K562 (cell line): ENCODE measurements around the gene ARHGEF10L. TPM values are rescaled to one million over a fixed set of nuclear protein-coding genes. Genes with fewer than 3 reads are reported as not detected.

Experiments
- ATAC-seq: fragments of 200-7000 bp; cut with Tn5 transposase; 3 replicates; pipeline ENCODE4 v1.9.1; 2020; ENCODE audit warnings: moderate library complexity
- BruUV-seq: library from RNA; stranded (reverse); fragments of 400-500 nt; replicated peaks from 2 replicates; lab custom pipeline; 2021; lab: Mats Ljungman, UMichigan
- CTCF ChIA-PET: fragments of 300-600 bp; formaldehyde crosslinking; extraction: SDS; loops from one replicate; lab custom pipeline; 2021; ENCODE audit warnings: low intra/inter-chr PET ratio; lab: Yijun Ruan, JAX
- POLR2A ChIA-PET: fragments of 300-600, 350-650 bp; sonication (Branson Sonifier 250); formaldehyde crosslinking; extraction: SDS; loops from one replicate; lab custom pipeline; 2021; ENCODE audit warnings: antibody characterized with exemption, inconsistent platforms; lab: Yijun Ruan, JAX
- DNase-seq, 4 experiments: peaks; one replicate each; pipeline versions ENCODE4 v3.0.0 to v3.0.0-alpha.2; 2011 to 2018; ENCODE audit warnings: low spot score in 3 of 4, mixed read lengths in 3 of 4; ENCODE audit errors: extremely low read depth in 1 of 4
- FAIRE-seq: peaks from 2 replicates; lab custom pipeline; 2011; peaks lifted over from hg19 to GRCh38; lab: Jason Lieb, UNC
- H2AFZ ChIP-seq: 2 replicates; pipeline ENCODE4 v1.6.0; 2011; ENCODE audit warnings: low read depth, low read length, control low read depth, inconsistent platforms
- H3K27ac ChIP-seq: fragments of 200-600 bp; 3 replicates; pipeline ENCODE4 v1.8.0; 2011; ENCODE audit warnings: low read depth, mild to moderate bottlenecking, control low read depth, inconsistent platforms, low read length, moderate library complexity, mixed read lengths; ENCODE audit errors: extremely low read depth
- H3K27me3 ChIP-seq, 2 experiments: fragments of 300-600 bp in 1 of 2; 2 replicates in 1 of 2; 3 replicates in 1 of 2; pipeline versions ENCODE4 v1.6.0 to v1.8.0; 2011; ENCODE audit warnings: inconsistent platforms in 2 of 2, low read length in 2 of 2, mild to moderate bottlenecking in 1 of 2, mixed read lengths in 1 of 2, moderate library complexity in 1 of 2; ENCODE audit not compliant: control insufficient read depth in 2 of 2, insufficient read depth in 2 of 2
- H3K36me3 ChIP-seq: fragments of 300-600 bp; 3 replicates; pipeline ENCODE4 v1.8.0; 2011; ENCODE audit warnings: mild to moderate bottlenecking, low read length, inconsistent platforms; ENCODE audit not compliant: control insufficient read depth, insufficient read depth
- H3K4me1 ChIP-seq, 2 experiments: fragments of 200-600 bp in 1 of 2; replicated peaks in 1 of 2; 2 replicates in 1 of 2; 3 replicates in 1 of 2; pipeline versions ENCODE4 v1.5.1 to v1.8.0; 2011; ENCODE audit warnings: inconsistent platforms in 2 of 2, low read length in 2 of 2, mild to moderate bottlenecking in 1 of 2, mixed read lengths in 1 of 2, moderate library complexity in 1 of 2; ENCODE audit not compliant: control insufficient read depth in 2 of 2, insufficient read depth in 2 of 2
- H3K4me2 ChIP-seq: 2 replicates; pipeline ENCODE4 v1.6.1; 2011; ENCODE audit warnings: low read length, control low read depth, inconsistent platforms, mixed read lengths; ENCODE audit not compliant: insufficient read depth
- H3K4me3 ChIP-seq: fragments of 200-600 bp; sonication (generic), shearing (Covaris generic); 2 replicates; pipeline ENCODE4 v1.5.1; 2016; ENCODE audit warnings: control low read depth, inconsistent platforms
- H3K79me2 ChIP-seq: fragments of 200-600 bp; 3 replicates; pipeline ENCODE4 v1.8.0; 2011; ENCODE audit warnings: low read length, inconsistent platforms; ENCODE audit not compliant: control insufficient read depth, insufficient read depth
- H3K9ac ChIP-seq, 2 experiments: 2 replicates each; pipeline versions ENCODE4 v1.6.0 to v1.6.1; 2011; ENCODE audit warnings: low read depth in 2 of 2, low read length in 2 of 2, control low read depth in 1 of 2, inconsistent platforms in 1 of 2, mild to moderate bottlenecking in 1 of 2, mixed read lengths in 1 of 2; ENCODE audit not compliant: insufficient read depth in 1 of 2
- H3K9me1 ChIP-seq: one replicate; pipeline ENCODE4 v1.6.0; 2011; ENCODE audit warnings: inconsistent platforms, mild to moderate bottlenecking, low read length, moderate library complexity; ENCODE audit not compliant: control insufficient read depth, insufficient read depth
- H3K9me3 ChIP-seq: replicated peaks from 2 replicates; pipeline ENCODE4 v1.5.1; 2011; ENCODE audit warnings: low read depth, low read length, inconsistent platforms; ENCODE audit not compliant: control insufficient read depth, insufficient read depth
- H4K20me1 ChIP-seq: replicated peaks from 2 replicates; pipeline ENCODE4 v1.6.1; 2011; ENCODE audit warnings: low read length, inconsistent platforms, mixed read lengths; ENCODE audit not compliant: control insufficient read depth, insufficient read depth
- CAMTA2 ChIP-seq: fragments of 250-450 bp; sonication (Bioruptor Pico); conservative IDR thresholded peaks from 2 replicates; pipeline ENCODE4 v1.5.1; 2022
- CBX1 ChIP-seq: sonication (generic); IDR thresholded peaks from 2 replicates; pipeline ENCODE4 v1.6.1; 2016; ENCODE audit warnings: antibody characterized with exemption, low read depth, mild to moderate bottlenecking
- NCOA1 ChIP-seq: fragments of 450-650 bp; IDR thresholded peaks from 2 replicates; pipeline ENCODE4 v1.6.1; 2016; ENCODE audit warnings: low read depth
- NEUROD1 ChIP-seq: fragments of 150-350 bp; IDR thresholded peaks from 2 replicates; pipeline ENCODE4 v1.6.1; 2014; ENCODE audit warnings: borderline replicate concordance, low read length, low read depth; ENCODE audit not compliant: partially characterized antibody
- NR2C2 ChIP-seq, 2 experiments: fragments of 200-800 bp in 1 of 2; sonication (Bioruptor generic) in 1 of 2; sonication (generic) in 1 of 2; formaldehyde crosslinking in 1 of 2; IDR thresholded peaks; 2 replicates each; pipeline versions ENCODE4 v1.6.1 to v1.8.0; 2016 to 2022; ENCODE audit warnings: mild to moderate bottlenecking in 1 of 2, missing compliant biosample characterization in 1 of 2, missing genetic modification characterization in 1 of 2, missing genetic modification reagents in 1 of 2
- RBM22 ChIP-seq: fragments of 200-400 bp; formaldehyde crosslinking; IDR thresholded peaks from 2 replicates; pipeline ENCODE4 v1.6.1; 2018; ENCODE audit warnings: low read length, low read depth; ENCODE audit not compliant: poor library complexity, severe bottlenecking
- RBM39 ChIP-seq: fragments of 200-400 bp; formaldehyde crosslinking; optimal IDR thresholded peaks from 2 replicates; pipeline ENCODE3; 2018; ENCODE audit warnings: low read depth, low read length
- TAL1 ChIP-seq: fragments of 450-650 bp; IDR thresholded peaks from 2 replicates; pipeline ENCODE4 v1.6.1; 2016; ENCODE audit warnings: mild to moderate bottlenecking
- TCFL5 ChIP-seq: fragments of 250-450 bp; sonication (Bioruptor Pico); conservative IDR thresholded peaks from 2 replicates; pipeline ENCODE4 v1.6.1; 2021; ENCODE audit warnings: mild to moderate bottlenecking, moderate library complexity, matching md5 sums
- WGBS: fragments of 100-300 bp; shearing (Covaris generic); methylation state at CpG from one replicate; pipeline ENCODE4 v1.1.6; 2016; ENCODE audit warnings: low coverage, mixed read lengths; ENCODE audit not compliant: insufficient coverage; ENCODE audit errors: missing lambda C conversion rate; 5-methylcytosine and 5-hydroxymethylcytosine counted together
- in situ Hi-C: fragments of 300-500 bp; cut with MboI; formaldehyde crosslinking; loops from 4 replicates; pipeline ENCODE4 v1.15.0; 2018; ENCODE audit warnings: inconsistent platforms, mixed read lengths
- intact Hi-C: fragments of 100-400 bp; cut with micrococcal nuclease; formaldehyde crosslinking; loops from 2 replicates; pipeline ENCODE4 v1.14.2; 2022
- polyA plus RNA-seq, 8 experiments: library from polyadenylated mRNA; depleted of rRNA in 4 of 8; stranded (reverse) in 5 of 8; unstranded in 3 of 8; fragments of >200 nt; fragmentation: Nextera tagmentation in 2 of 8; fragmentation: Illumina TruSeq in 1 of 8; extraction: Ambion mirVana in 2 of 8; extraction: Trizol in 1 of 8; gene quantifications; 2 replicates each; pipeline versions ENCODE4 v1.2.1 to v1.2.3, GENCODE V29; 2011 to 2014; ENCODE audit warnings: inconsistent platforms in 1 of 8, missing spikeins in 1 of 8
- total RNA-seq, 7 experiments: library from RNA; depleted of rRNA in 6 of 7; stranded (reverse); fragments of >200 nt in 6 of 7; fragmentation: Illumina TruSeq in 2 of 7; extraction: Trizol in 2 of 7; gene quantifications; 2 replicates each; pipeline versions ENCODE4 v1.2.1 to v1.2.3, GENCODE V29; 2011 to 2021; ENCODE audit warnings: low replicate concordance in 1 of 7
- TF ChIP-seq, protein P1 (sequence below): fragments of 150-350 bp; conservative IDR thresholded peaks from 2 replicates; pipeline ENCODE4 v1.6.1; 2014; ENCODE audit warnings: low read length

ARHGEF10L gene
- total and polyA plus RNA-seq, 9 of the 15 experiments (the other 6 are each of a cell fraction or from before 2014, with no cell fraction given): 0.09 to 0.13 TPM; not detected in 7

GRCh38 chr1:17672226-17672625, 132.7 kb downstream of the ARHGEF10L start:
- H3K4me1 ChIP-seq: peaks cover 0 to 4% of the 10 kb centered on the region in 2 experiments; a peak in 1 of 5 replicates
- H3K36me3 ChIP-seq: no peaks in the 10 kb centered on the region
- no TSS peak for BruUV-seq
- H3K4me3 ChIP-seq: no peak overlapping the region
- no peak overlapping the region for H2AFZ ChIP-seq
- H3K9me3 ChIP-seq: no peaks in the 10 kb centered on the region
- H3K9me1 ChIP-seq: peaks cover 2% of the 10 kb centered on the region
- H3K79me2 ChIP-seq: no peaks in the 10 kb centered on the region
- peaks cover 26% of the 10 kb centered on the region for H4K20me1 ChIP-seq
- no peak overlapping the region for H3K9ac ChIP-seq
- H3K27ac ChIP-seq: no peak overlapping the region
- intact Hi-C loops (no loop called here), in situ Hi-C loops (loop anchor here (10.0 kb wide), 1 partner anchor 553 kb away; no protein-coding TSS in a partner anchor)
- H3K27me3 ChIP-seq: peaks cover 17 to 63% of the 10 kb centered on the region in 2 experiments
- 4% methylated on average over 12 of the region's 12 CpGs for WGBS
- no peak for ATAC-seq
- no peak for FAIRE-seq
- ChIA-PET CTCF (no interaction called here), POLR2A (interaction anchor here (1.0 kb wide), 1 partner anchor 10 kb away, joined by 4 read pairs; no protein-coding TSS in a partner anchor)
- TF ChIP-seq NR2C2 (CRISPR knock-in tag; IDR thresholded peaks at IDR 0.05) (no peak), NR2C2 (tag; IDR thresholded peaks at IDR 0.05) (no peak), NEUROD1 (no peak), NCOA1 (no peak), RBM39 (no peak), TCFL5 (CRISPR knock-in tag) (no peak), TAL1 (no peak), CAMTA2 (CRISPR knock-in tag) (no peak), CBX1 (no peak), RBM22 (no peak)
- TF ChIP-seq, protein P1, sequence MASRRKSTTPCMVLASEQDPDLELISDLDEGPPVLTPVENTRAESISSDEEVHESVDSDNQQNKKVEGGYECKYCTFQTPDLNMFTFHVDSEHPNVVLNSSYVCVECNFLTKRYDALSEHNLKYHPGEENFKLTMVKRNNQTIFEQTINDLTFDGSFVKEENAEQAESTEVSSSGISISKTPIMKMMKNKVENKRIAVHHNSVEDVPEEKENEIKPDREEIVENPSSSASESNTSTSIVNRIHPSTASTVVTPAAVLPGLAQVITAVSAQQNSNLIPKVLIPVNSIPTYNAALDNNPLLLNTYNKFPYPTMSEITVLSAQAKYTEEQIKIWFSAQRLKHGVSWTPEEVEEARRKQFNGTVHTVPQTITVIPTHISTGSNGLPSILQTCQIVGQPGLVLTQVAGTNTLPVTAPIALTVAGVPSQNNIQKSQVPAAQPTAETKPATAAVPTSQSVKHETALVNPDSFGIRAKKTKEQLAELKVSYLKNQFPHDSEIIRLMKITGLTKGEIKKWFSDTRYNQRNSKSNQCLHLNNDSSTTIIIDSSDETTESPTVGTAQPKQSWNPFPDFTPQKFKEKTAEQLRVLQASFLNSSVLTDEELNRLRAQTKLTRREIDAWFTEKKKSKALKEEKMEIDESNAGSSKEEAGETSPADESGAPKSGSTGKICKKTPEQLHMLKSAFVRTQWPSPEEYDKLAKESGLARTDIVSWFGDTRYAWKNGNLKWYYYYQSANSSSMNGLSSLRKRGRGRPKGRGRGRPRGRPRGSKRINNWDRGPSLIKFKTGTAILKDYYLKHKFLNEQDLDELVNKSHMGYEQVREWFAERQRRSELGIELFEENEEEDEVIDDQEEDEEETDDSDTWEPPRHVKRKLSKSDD: no peak
- DNase-seq: no peak
- H3K4me2 ChIP-seq: no peak overlapping the region
